ENCODE results near the gene RABGAP1L.

The RABGAP1L gene

DNA sequence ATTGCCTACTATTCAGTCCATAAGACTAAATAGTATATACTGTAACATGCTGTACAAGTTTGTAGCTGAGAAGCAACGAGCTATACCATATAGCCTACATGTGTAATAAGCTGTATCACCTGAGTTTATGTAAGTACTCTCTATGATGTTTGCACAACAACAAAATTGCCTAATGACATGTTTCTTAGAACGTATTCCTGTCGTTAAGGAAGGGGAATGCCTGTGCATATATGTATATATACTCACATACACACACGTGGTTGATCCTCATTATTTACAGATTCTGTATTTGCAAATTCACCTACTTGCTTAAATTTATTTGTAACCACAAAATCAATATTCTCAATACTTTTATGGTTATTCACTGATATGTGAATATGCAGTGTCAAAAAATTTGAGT lies 504.0 kb downstream of the RABGAP1L start:
- no peak for DNase-seq (ENCODE audit: low read depth)
- no peak overlapping the region for H3K4me3 ChIP-seq (ENCODE audit: low read depth, low read length)
- TF ChIP-seq, protein P1, sequence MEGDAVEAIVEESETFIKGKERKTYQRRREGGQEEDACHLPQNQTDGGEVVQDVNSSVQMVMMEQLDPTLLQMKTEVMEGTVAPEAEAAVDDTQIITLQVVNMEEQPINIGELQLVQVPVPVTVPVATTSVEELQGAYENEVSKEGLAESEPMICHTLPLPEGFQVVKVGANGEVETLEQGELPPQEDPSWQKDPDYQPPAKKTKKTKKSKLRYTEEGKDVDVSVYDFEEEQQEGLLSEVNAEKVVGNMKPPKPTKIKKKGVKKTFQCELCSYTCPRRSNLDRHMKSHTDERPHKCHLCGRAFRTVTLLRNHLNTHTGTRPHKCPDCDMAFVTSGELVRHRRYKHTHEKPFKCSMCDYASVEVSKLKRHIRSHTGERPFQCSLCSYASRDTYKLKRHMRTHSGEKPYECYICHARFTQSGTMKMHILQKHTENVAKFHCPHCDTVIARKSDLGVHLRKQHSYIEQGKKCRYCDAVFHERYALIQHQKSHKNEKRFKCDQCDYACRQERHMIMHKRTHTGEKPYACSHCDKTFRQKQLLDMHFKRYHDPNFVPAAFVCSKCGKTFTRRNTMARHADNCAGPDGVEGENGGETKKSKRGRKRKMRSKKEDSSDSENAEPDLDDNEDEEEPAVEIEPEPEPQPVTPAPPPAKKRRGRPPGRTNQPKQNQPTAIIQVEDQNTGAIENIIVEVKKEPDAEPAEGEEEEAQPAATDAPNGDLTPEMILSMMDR (IDR thresholded peaks at IDR 0.05; ENCODE audit: low read depth, low read length, missing control alignments) = no peak

- no peak overlapping the region for H3K4me3 ChIP-seq (ENCODE audit: low read depth, low read length)
- TF ChIP-seq, protein P1 (IDR thresholded peaks at IDR 0.05; ENCODE audit: low read depth, low read length, missing control alignments) = no peak
- DNase-seq (ENCODE audit: low read depth) = no peak
Observed at GRCh38 chr1:174666248-174666647, 506.9 kb downstream of the RABGAP1L start.

DNA sequence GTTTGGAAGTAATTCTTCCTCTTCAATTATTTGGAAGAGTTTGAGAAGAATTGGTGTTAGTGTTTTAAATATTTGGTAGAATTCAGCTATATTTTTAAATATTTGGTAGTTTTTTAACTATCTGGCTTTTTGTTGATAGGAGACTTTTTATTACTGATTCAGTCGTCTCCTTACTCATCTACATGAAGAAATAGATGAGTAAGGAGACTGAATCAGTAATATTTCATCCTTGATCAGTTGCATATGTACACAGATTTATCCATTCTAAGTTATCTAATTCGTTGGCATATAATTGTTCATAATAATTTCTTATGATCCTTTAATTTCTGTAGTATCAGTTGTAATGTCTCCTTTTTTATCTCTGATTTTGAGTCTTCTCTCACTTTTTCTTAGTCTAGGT lies 512.5 kb downstream of the RABGAP1L start:
- TF ChIP-seq, protein P1 (IDR thresholded peaks at IDR 0.05; ENCODE audit: low read depth, low read length, missing control alignments) = no peak
- no peak for DNase-seq (ENCODE audit: low read depth)
- H3K4me3 ChIP-seq (ENCODE audit: low read depth, low read length) = no peak overlapping the region

DNA sequence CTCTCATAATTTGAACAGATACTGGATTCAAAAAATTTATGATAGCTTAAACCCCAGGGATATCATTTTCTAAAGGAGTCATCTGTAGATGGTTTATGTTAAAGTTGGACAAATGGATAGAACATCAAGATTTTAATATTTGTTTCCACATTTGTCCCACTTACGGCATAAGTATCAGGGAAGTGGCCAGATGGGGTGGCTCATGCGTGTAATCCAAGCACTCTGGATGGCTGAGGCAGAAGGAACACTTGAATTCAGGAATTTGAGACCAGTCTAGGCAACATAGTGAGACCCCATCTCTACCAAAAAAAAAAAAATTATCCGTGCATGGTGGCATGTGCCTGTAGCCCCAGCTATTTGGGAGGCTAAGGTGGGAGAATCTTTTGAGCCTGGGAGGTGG lies 517.5 kb downstream of the RABGAP1L start:
- TF ChIP-seq, protein P1 (IDR thresholded peaks at IDR 0.05; ENCODE audit: low read depth, low read length, missing control alignments) = no peak
- H3K4me3 ChIP-seq (ENCODE audit: low read depth, low read length) = no peak overlapping the region
- DNase-seq (ENCODE audit: low read depth) = no peak

DNA sequence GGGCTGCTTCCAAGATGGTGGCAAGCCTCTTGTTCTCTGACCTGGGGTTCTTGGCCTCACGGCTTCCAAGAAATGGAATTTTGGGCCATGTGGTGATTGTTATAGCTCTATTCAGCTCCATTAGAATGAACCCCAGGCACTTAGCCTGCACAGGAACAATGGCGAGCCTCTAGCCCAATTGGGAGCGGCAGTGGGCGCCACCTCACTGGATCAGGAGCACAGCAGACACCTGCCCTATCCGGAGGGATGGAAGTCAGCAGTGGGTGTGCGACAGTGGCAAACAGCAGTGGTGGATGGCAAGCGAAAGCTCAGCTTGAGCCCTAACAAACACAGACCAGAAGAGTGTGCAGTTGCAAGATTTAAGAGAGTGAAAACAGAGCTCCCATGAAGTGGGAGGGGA lies 519.3 kb downstream of the RABGAP1L start:
- no peak overlapping the region for H3K4me3 ChIP-seq (ENCODE audit: low read depth, low read length)
- DNase-seq (ENCODE audit: low read depth) = no peak
- TF ChIP-seq, protein P1 (IDR thresholded peaks at IDR 0.05; ENCODE audit: low read depth, low read length, missing control alignments) = no peak

- DNase-seq (ENCODE audit: low read depth) = no peak
- TF ChIP-seq, protein P1 (IDR thresholded peaks at IDR 0.05; ENCODE audit: low read depth, low read length, missing control alignments) = no peak
- H3K4me3 ChIP-seq (ENCODE audit: low read depth, low read length) = no peak overlapping the region
Observed at GRCh38 chr1:174680101-174680500, 520.8 kb downstream of the RABGAP1L start.

GRCh38 chr1:174682419-174683008 lies 523.2 kb downstream of the RABGAP1L start:
- no peak for DNase-seq (ENCODE audit: low read depth)
- no peak overlapping the region for H3K4me3 ChIP-seq (ENCODE audit: low read depth, low read length)
- TF ChIP-seq, protein P1 (IDR thresholded peaks at IDR 0.05; ENCODE audit: low read depth, low read length, missing control alignments) = no peak

Data from GM12864 (cell line).